ENCODE results near the gene DTWD2.
A peak's percentile ranks its signal among the peaks of the same experiment; 100 is the strongest.

DTWD2 gene

GRCh38 chr5:118808441-118808840 is 179.9 kb downstream of the DTWD2 start:
- DNase-seq = no peak
- intact Hi-C loops (cut with DNase I) = no loop called here

DNA sequence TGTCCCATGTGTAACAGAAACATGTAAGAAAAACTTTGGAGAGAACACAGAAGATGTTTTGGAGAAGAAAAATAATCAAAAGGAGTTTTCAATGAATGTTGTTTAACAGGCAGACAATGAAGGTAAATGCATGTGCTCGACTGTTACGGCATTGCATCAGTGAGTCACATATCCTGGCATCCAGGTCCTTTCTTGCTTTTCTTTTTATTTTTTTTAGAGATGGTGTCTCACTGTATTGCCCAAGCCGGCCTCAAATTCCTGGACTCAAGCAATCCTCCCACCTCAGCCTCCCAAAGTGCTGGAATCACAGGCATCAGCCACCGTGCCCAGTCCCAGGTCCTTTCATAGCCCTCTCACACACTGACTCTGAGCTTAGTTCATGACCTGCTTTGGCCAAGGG is 181.8 kb downstream of the DTWD2 start:
- DNase-seq = no peak
- intact Hi-C loops (cut with DNase I) = no loop called here

DNA sequence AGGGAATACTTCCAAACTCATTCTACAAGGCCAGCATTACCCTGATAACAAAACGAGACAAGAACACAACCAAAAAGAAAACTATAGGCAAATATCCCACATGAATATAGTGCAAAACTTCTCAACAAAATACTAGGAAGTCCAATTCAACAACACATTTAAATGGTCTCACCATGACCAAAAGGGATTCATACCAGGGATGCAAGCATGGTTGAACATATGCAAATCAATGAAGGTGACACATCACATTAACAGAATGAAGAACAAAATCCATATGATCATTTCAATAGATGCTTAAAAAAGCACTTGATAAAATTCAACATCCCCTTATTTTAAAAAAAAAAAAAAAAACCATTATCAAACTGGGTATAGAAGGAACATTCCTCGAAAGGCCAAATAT is 186.0 kb downstream of the DTWD2 start:
- intact Hi-C loops (cut with DNase I) = no loop called here
- DNase-seq = no peak

GRCh38 chr5:118796081-118796480 is 192.3 kb downstream of the DTWD2 start:
- intact Hi-C loops (cut with DNase I) = no loop called here
- no peak for DNase-seq

DNA sequence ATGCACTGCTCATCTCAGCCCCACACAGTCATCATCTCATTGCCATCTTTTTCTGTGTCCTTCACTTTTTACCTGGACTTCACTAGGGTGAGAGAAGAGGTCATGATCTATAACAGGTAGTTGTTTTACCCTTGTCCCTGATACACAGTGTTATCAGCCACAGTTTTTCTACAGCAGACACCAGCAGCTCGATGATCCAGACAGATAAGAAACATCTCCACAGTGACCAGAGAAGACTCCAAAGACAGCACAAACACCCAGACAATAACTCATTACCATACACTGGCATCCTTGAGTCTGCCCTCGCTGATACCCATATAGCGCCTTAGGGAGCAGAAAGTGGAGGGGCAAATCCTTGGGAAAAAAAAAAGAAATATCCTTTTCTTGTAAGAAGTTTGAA is 194.1 kb downstream of the DTWD2 start:
- DNase-seq = no peak
- intact Hi-C loops (cut with DNase I) = no loop called here

- intact Hi-C loops (cut with DNase I) = no loop called here
- DNase-seq = no peak
Observed at GRCh38 chr5:118793652-118794051, 194.7 kb downstream of the DTWD2 start.

DNA sequence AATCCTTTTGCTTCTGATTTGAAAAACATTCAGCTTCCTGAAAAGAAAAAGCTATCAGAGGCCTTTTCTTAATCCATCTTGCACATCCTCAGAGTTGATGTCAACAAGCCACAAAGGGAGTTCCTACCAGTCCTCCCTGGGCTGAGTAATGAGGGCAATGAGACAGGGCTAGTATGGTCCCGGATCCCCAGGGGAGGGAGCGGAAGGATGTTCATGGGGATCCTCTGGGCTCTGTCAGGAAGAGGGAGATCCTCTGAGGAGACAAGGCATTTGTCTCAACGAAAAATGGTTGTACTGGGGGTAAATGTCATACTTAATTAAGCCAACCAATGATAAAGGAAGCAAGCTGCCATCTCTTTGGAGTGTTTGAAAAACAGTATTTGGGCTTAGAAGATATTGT is 195.3 kb downstream of the DTWD2 start:
- no peak for DNase-seq
- intact Hi-C loops (cut with DNase I) = no loop called here

- intact Hi-C loops (cut with DNase I) = no loop called here
- DNase-seq = peak in 34 of 42 donors; percentile 9 to 82 (median 50)
Observed at GRCh38 chr5:118791926-118792734, 196.2 kb downstream of the DTWD2 start.

DNA sequence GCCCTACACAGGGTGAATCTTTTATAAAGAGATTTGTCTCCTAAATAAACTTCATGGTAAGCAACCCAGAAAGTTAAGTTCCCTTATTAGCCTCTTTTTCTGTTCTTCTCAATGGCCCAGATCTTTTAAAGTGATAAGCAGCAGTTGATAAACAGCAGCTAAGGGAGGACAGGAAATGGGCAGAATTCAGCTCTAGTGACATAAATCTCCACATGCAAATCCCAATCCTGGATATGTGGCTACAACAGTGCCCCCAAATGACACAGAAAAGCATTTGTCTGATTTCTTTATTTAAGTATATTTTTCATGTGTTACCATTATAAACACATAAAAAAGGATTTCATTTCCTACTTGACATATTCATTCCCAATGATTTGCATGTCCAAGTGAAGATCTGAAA is 199.0 kb downstream of the DTWD2 start:
- DNase-seq = no peak
- intact Hi-C loops (cut with DNase I) = no loop called here

GRCh38 chr5:118788351-118788750 is 200.0 kb downstream of the DTWD2 start:
- intact Hi-C loops (cut with DNase I) = no loop called here
- DNase-seq = no peak

Measured in head of caudate nucleus (tissue), 42 donors.